Stomach (tissue), 9 donors: ENCODE results near the gene ACOXL. TPM values are rescaled to one million over a fixed set of nuclear protein-coding genes. Genes with fewer than 3 reads are reported as not detected.
A peak's percentile ranks its signal among the peaks of the same experiment; 100 is the strongest.

Experiments
- DNase-seq, 2 donors: peaks; one replicate each; pipeline versions ENCODE4 v3.0.0 to v3.0.0-alpha.2; 2013 to 2019
- H3K27ac ChIP-seq, 5 donors: fragments of 200-600 bp in 4 of 5; sonication (generic) in 4 of 5; one replicate each; pipeline ENCODE4 v1.5.1; 2013 to 2019; ENCODE audit warnings: mild to moderate bottlenecking in 1 of 5, moderate library complexity in 1 of 5
- H3K27me3 ChIP-seq, 3 donors: fragments of 200-600 bp; sonication (generic); one replicate each; pipeline ENCODE4 v1.5.1; 2017 to 2019; ENCODE audit warnings: mixed run types in 1 of 3
- H3K36me3 ChIP-seq, 4 donors: fragments of 200-600 bp; sonication (generic); 1 replicate in 3 of 4; 2 replicates in 1 of 4; pipeline ENCODE4 v1.5.1; 2016 to 2019
- H3K4me1 ChIP-seq, 4 donors: fragments of 200-600 bp; sonication (generic); one replicate each; pipeline ENCODE4 v1.5.1; 2016 to 2019
- H3K4me3 ChIP-seq, 4 donors: fragments of 200-600 bp; sonication (generic) in 3 of 4; one replicate each; pipeline ENCODE4 v1.5.1; 2016 to 2019; ENCODE audit warnings: mild to moderate bottlenecking in 1 of 4
- H3K9me3 ChIP-seq, 4 donors: fragments of 200-600 bp; sonication (generic); one replicate each; pipeline ENCODE4 v1.5.1; 2016 to 2019
- CTCF ChIP-seq, 7 experiments: fragments of 450-650 bp in 4 of 7; fragments of 200-600 bp in 3 of 7; sonication (generic) in 3 of 7; IDR thresholded peaks; one replicate each; pipeline ENCODE4 v1.5.1; 2016 to 2019; ENCODE audit warnings: antibody characterized with exemption in 7 of 7, control low read depth in 2 of 7, mild to moderate bottlenecking in 1 of 7
- EP300 ChIP-seq: sonication (generic); formaldehyde crosslinking; IDR thresholded peaks from one replicate; pipeline ENCODE4 v1.6.1; 2017; ENCODE audit warnings: antibody characterized with exemption
- POLR2A ChIP-seq, 4 donors: fragments of 450-650 bp; IDR thresholded peaks; one replicate each; pipeline ENCODE4 v1.6.1; 2016; ENCODE audit warnings: antibody characterized with exemption in 4 of 4, control low read depth in 2 of 4, mild to moderate bottlenecking in 1 of 4, moderate library complexity in 1 of 4
- POLR2AphosphoS5 ChIP-seq, 3 donors: sonication (generic); formaldehyde crosslinking; IDR thresholded peaks; one replicate each; pipeline ENCODE4 v1.6.1; 2016; ENCODE audit warnings: antibody characterized with exemption in 3 of 3
- WGBS, 5 donors: extraction: QIAGEN DNeasy Blood & Tissue Kit in 3 of 5; methylation state at CpG; one replicate each; pipeline versions ENCODE4 v1.1.5 to v1.1.7; 2013 to 2018; 5-methylcytosine and 5-hydroxymethylcytosine counted together
- intact Hi-C: fragments of 100-400 bp; cut with DNase I; formaldehyde crosslinking; loops from one replicate; pipeline ENCODE4 v1.15.1; 2023; ENCODE audit warnings: low total_unique reads
- polyA plus RNA-seq, 3 donors: library from polyadenylated mRNA; stranded (reverse); fragments of 200-250 nt; gene quantifications; one replicate each; pipeline ENCODE4 v1.2.3, GENCODE V29; 2013
- total RNA-seq, 5 donors: library from RNA; depleted of rRNA; stranded (reverse); fragments of >200 nt; gene quantifications; one replicate each; pipeline versions ENCODE4 v1.1.0 to v1.2.3, GENCODE V29; 2014 to 2016
- donor health status: healthy with polysubstance abuse.
- donor health status: Bipolar disorder and iron deficiency.
- donor health status: healthy.

The ACOXL gene
- total and polyA plus RNA-seq, 8 donors, result 0.10 to 1.3 (median 0.45) TPM; not detected in 3

DNA sequence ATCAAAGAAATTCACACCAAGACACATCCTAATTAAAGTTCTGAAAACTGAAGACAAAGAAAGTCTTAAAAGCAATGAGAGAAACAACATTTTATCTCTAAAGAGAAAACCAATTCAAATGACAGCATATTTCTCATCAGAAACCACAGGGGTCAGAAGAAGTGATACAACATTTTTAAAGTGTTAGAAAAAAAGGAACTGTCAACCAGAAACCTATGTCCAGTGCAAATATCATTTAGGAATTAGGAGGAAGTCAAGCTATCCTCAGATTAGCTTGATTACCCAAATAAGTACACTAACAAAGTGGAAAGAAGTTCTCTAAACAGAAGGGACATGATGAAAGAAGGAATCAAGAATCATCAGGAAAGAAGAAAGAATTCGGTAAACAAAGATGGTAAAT lies 328.8 kb downstream of the ACOXL start:
- Histone ChIP-seq H3K36me3 (no peaks in the 10 kb centered on the region), H3K9me3 (peaks cover 0 to 7% (median 3%) of the 10 kb centered on the region in 4 donors), H3K4me1 (no peaks in the 10 kb centered on the region), H3K27me3 (peaks cover 0 to 5% (median 0%) of the 10 kb centered on the region in 3 donors), H3K27ac (no peak overlapping the region), H3K4me3 (no peak overlapping the region)
- TF ChIP-seq POLR2AphosphoS5 (IDR thresholded peaks at IDR 0.05), result no peak
- TF ChIP-seq POLR2A (IDR thresholded peaks at IDR 0.05), result no peak
- TF ChIP-seq EP300, result no peak
- no peak for TF ChIP-seq CTCF (IDR thresholded peaks at IDR 0.05)
- no peak for DNase-seq
- WGBS, 5 donors, result 85 to 98% (median 92%) methylated on average over 1 of the region's 1 CpG
- intact Hi-C loops, result no loop called here

- Histone ChIP-seq H3K27ac (no peak overlapping the region), H3K36me3 (no peaks in the 10 kb centered on the region), H3K9me3 (peaks cover 0 to 7% (median 3%) of the 10 kb centered on the region in 4 donors), H3K27me3 (peaks cover 0 to 5% (median 0%) of the 10 kb centered on the region in 3 donors), H3K4me1 (no peaks in the 10 kb centered on the region), H3K4me3 (no peak overlapping the region)
- intact Hi-C loops, result no loop called here
- DNase-seq, result no peak
- WGBS, 5 donors, result 47 to 74% (median 58%) methylated on average over 2 of the region's 2 CpGs
- no peak for TF ChIP-seq POLR2A (IDR thresholded peaks at IDR 0.05)
- TF ChIP-seq EP300, result no peak
- TF ChIP-seq CTCF (IDR thresholded peaks at IDR 0.05), result no peak
- no peak for TF ChIP-seq POLR2AphosphoS5 (IDR thresholded peaks at IDR 0.05)
Observed at GRCh38 chr2:111062417-111062816, 330.0 kb downstream of the ACOXL start.

GRCh38 chr2:111066062-111066593 lies 333.8 kb downstream of the ACOXL start:
- intact Hi-C loops, result no loop called here
- Histone ChIP-seq H3K4me1 (peaks cover 0 to 2% (median under 1%) of the 10 kb centered on the region in 4 donors), H3K9me3 (no peaks in the 10 kb centered on the region), H3K36me3 (no peaks in the 10 kb centered on the region), H3K4me3 (no peak overlapping the region), H3K27ac (no peak overlapping the region), H3K27me3 (no peaks in the 10 kb centered on the region)
- DNase-seq, result no peak
- TF ChIP-seq POLR2AphosphoS5 (IDR thresholded peaks at IDR 0.05) (no peak), POLR2A (IDR thresholded peaks at IDR 0.05) (no peak), EP300 (no peak), CTCF (IDR thresholded peaks at IDR 0.05) (no peak)
- WGBS, 5 donors, result 70 to 79% (median 72%) methylated on average over 2 of the region's 2 CpGs

DNA sequence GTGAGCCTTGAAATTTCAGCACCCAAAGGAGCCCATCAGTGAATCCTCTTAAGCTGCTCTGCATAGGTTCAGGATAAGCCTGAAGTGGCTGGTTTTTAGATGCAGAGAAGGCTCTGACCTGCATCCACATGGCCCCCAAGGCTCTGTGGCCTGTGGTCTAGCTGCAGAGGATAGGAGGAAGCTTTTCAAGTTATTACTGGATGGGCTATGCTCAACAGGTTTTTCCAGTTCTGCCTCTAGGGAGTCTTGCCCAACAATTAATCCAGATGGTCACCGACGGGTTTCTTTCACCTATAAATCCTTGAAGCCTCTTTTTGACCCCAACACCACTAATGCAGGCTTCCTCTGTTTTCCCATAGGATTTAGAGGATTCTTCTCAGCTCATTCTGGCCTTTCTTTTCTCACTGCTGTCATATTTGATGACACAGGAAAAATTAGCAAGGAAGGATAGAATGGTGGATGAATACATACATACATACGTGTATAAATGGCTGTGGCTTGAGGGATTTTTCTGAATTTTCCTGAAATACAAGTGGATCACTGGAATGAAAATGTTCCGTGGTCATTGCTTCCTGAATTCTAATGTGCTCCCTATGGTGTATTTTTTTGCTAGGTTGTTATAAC lies 336.2 kb downstream of the ACOXL start:
- no peaks in the 10 kb centered on the region for H3K9me3 ChIP-seq
- WGBS, 5 donors, result 56 to 77% (median 58%) methylated on average over 4 of the region's 4 CpGs
- no peak overlapping the region for H3K27ac ChIP-seq
- H3K4me1 ChIP-seq, result peaks cover 0 to 18% (median 4%) of the 10 kb centered on the region in 4 donors
- peak in 1 of 2 donors; percentile 83 for DNase-seq
- TF ChIP-seq EP300 (no peak), POLR2A (IDR thresholded peaks at IDR 0.05) (no peak), POLR2AphosphoS5 (IDR thresholded peaks at IDR 0.05) (no peak), CTCF (IDR thresholded peaks at IDR 0.05) (no peak)
- H3K27me3 ChIP-seq, result no peaks in the 10 kb centered on the region
- no peak overlapping the region for H3K4me3 ChIP-seq
- H3K36me3 ChIP-seq, result no peaks in the 10 kb centered on the region
- intact Hi-C loops, result no loop called here
